Caco-2 (cell line): ENCODE results near the gene KCNT2. TPM values are rescaled to one million over a fixed set of nuclear protein-coding genes. Genes with fewer than 3 reads are reported as not detected.

Experiments
- BruUV-seq: library from RNA; stranded (reverse); fragments of 400-500 nt; replicated peaks from 2 replicates; lab custom pipeline; 2021; lab: Mats Ljungman, UMichigan
- CTCF ChIA-PET: fragments of 300-600 bp; sonication (Branson Sonifier 250); formaldehyde crosslinking; loops from one replicate; lab custom pipeline; 2022; ENCODE audit warnings: antibody characterized with exemption; lab: Charles Lee
- POLR2A ChIA-PET: fragments of 300-600 bp; sonication (Branson Sonifier 250); formaldehyde crosslinking; loops from one replicate; lab custom pipeline; 2022; ENCODE audit warnings: antibody characterized with exemption; lab: Charles Lee
- DNase-seq, 2 experiments: peaks; one replicate each; pipeline versions ENCODE4 v3.0.0 to v3.0.0-alpha.2; 2020 to 2022
- H3K27me3 ChIP-seq: replicated peaks from 2 replicates; pipeline ENCODE4 v1.6.0; 2011; ENCODE audit warnings: low read length; ENCODE audit not compliant: control insufficient read depth, insufficient read depth
- H3K36me3 ChIP-seq: 2 replicates; pipeline ENCODE4 v1.5.1; 2011; ENCODE audit warnings: low read length; ENCODE audit not compliant: control insufficient read depth, insufficient read depth
- H3K4me1 ChIP-seq: fragments of 250-450 bp; sonication (Bioruptor Pico); 2 replicates; pipeline ENCODE4 v1.5.1; 2020; ENCODE audit warnings: mild to moderate bottlenecking
- H3K4me3 ChIP-seq: 2 replicates; pipeline ENCODE4 v1.5.1; 2011; ENCODE audit warnings: low read depth, mild to moderate bottlenecking, control low read depth, low read length
- H3K9me3 ChIP-seq: fragments of 250-450 bp; sonication (Bioruptor Pico); 2 replicates; pipeline ENCODE4 v1.5.1; 2020; ENCODE audit warnings: mild to moderate bottlenecking, moderate library complexity
- H3K27ac Mint-ChIP-seq: one replicate; pipeline ENCODE4 v1.8.0; 2022; ENCODE audit warnings: mixed read lengths; ENCODE audit not compliant: unreplicated experiment
- H3K27me3 Mint-ChIP-seq: one replicate; pipeline ENCODE4 v1.8.0; 2022; ENCODE audit warnings: mixed read lengths; ENCODE audit not compliant: insufficient read depth, unreplicated experiment
- H3K36me3 Mint-ChIP-seq: one replicate; pipeline ENCODE4 v1.8.0; 2022; ENCODE audit warnings: mild to moderate bottlenecking, mixed read lengths; ENCODE audit not compliant: insufficient read depth, unreplicated experiment
- H3K4me1 Mint-ChIP-seq: one replicate; pipeline ENCODE4 v1.8.0; 2022; ENCODE audit warnings: low read depth, mixed read lengths; ENCODE audit not compliant: unreplicated experiment
- H3K4me3 Mint-ChIP-seq: one replicate; pipeline ENCODE4 v1.8.0; 2022; ENCODE audit warnings: mild to moderate bottlenecking, moderate library complexity, mixed read lengths; ENCODE audit not compliant: unreplicated experiment
- H3K9me3 Mint-ChIP-seq: one replicate; pipeline ENCODE4 v1.8.0; 2022; ENCODE audit warnings: mixed read lengths; ENCODE audit not compliant: unreplicated experiment
- intact Hi-C: fragments of 100-400 bp; cut with micrococcal nuclease; formaldehyde crosslinking; loops from one replicate; pipeline ENCODE4 v1.10.0; 2022; ENCODE audit not compliant: unreplicated experiment
- total RNA-seq: library from RNA; stranded (reverse); gene quantifications from 2 replicates; pipeline ENCODE4 v1.2.3, GENCODE V29; 2022
- TF ChIP-seq, protein P1 (sequence below), 2 experiments: fragments of 200-600 bp in 1 of 2; IDR thresholded peaks; 1 replicate in 1 of 2; 2 replicates in 1 of 2; pipeline versions ENCODE4 v1.5.1 to v1.8.0; 2011 to 2022; ENCODE audit warnings: antibody characterized with exemption in 1 of 2, control low read depth in 1 of 2, inconsistent platforms in 1 of 2, low read depth in 1 of 2, low read length in 1 of 2, mild to moderate bottlenecking in 1 of 2, moderate library complexity in 1 of 2; ENCODE audit not compliant: insufficient read depth in 1 of 2, severe bottlenecking in 1 of 2, unreplicated experiment in 1 of 2

KCNT2 gene
- total RNA-seq, 1 experiment from 2014 or later, result not detected

DNA sequence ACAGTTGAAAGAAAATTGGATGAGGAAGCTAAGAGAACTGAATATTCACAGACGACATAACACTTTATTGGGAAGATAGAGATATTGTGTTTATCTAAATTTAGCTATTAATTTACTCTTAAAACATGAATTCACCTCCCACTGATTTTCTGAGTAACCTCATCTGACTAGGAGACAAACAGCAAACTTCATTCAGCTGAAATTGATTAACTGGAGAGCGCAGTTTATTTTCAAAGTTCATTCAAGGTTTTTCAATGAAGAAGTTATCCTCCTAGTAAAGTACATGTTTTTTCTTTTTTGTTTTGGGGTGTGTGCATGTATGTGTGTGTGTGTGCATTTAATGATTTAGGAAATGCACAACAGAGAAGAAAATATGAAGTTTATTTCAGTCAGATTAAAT, 215.0 kb downstream of the KCNT2 start:
- intact Hi-C loops, result no loop called here
- H3K4me3 Mint-ChIP-seq, result no peak overlapping the region

GRCh38 chr1:196387766-196388165, 220.5 kb downstream of the KCNT2 start:
- Mint-ChIP-seq H3K27me3 (no peaks in the 10 kb centered on the region), H3K36me3 (no peaks in the 10 kb centered on the region), H3K4me3 (no peak overlapping the region), H3K9me3 (no peaks in the 10 kb centered on the region), H3K27ac (no peak overlapping the region), H3K4me1 (no peaks in the 10 kb centered on the region)
- CTCF ChIA-PET, result no interaction called here
- DNase-seq, result no peak
- no peaks in the 10 kb centered on the region for H3K27me3 ChIP-seq
- H3K9me3 ChIP-seq, result no peaks in the 10 kb centered on the region
- no peaks in the 10 kb centered on the region for H3K4me1 ChIP-seq
- POLR2A ChIA-PET, result no interaction called here
- BruUV-seq, result no TSS peak
- no peaks in the 10 kb centered on the region for H3K36me3 ChIP-seq
- H3K4me3 ChIP-seq, result no peak overlapping the region
- TF ChIP-seq, protein P1, sequence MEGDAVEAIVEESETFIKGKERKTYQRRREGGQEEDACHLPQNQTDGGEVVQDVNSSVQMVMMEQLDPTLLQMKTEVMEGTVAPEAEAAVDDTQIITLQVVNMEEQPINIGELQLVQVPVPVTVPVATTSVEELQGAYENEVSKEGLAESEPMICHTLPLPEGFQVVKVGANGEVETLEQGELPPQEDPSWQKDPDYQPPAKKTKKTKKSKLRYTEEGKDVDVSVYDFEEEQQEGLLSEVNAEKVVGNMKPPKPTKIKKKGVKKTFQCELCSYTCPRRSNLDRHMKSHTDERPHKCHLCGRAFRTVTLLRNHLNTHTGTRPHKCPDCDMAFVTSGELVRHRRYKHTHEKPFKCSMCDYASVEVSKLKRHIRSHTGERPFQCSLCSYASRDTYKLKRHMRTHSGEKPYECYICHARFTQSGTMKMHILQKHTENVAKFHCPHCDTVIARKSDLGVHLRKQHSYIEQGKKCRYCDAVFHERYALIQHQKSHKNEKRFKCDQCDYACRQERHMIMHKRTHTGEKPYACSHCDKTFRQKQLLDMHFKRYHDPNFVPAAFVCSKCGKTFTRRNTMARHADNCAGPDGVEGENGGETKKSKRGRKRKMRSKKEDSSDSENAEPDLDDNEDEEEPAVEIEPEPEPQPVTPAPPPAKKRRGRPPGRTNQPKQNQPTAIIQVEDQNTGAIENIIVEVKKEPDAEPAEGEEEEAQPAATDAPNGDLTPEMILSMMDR (IDR thresholded peaks at IDR 0.05; ENCODE audit: insufficient read depth in 1 of 2, low read depth in 1 of 2, low read length in 1 of 2, severe bottlenecking in 1 of 2, unreplicated experiment in 1 of 2), result no peak
- intact Hi-C loops, result no loop called here

More for the DNA sequence above, 215.0 kb downstream of the KCNT2 start:
- Histone ChIP-seq H3K27me3 (no peaks in the 10 kb centered on the region), H3K36me3 (no peaks in the 10 kb centered on the region), H3K4me1 (no peaks in the 10 kb centered on the region), H3K4me3 (no peak overlapping the region), H3K9me3 (no peaks in the 10 kb centered on the region)
- TF ChIP-seq, protein P1 (IDR thresholded peaks at IDR 0.05; ENCODE audit: insufficient read depth in 1 of 2, low read depth in 1 of 2, low read length in 1 of 2, severe bottlenecking in 1 of 2, unreplicated experiment in 1 of 2), result no peak
- Mint-ChIP-seq H3K4me1 (no peaks in the 10 kb centered on the region), H3K9me3 (no peaks in the 10 kb centered on the region), H3K36me3 (no peaks in the 10 kb centered on the region), H3K27ac (no peak overlapping the region), H3K27me3 (no peaks in the 10 kb centered on the region)
- ChIA-PET CTCF (no interaction called here), POLR2A (no interaction called here)
- no TSS peak for BruUV-seq
- DNase-seq, result no peak

DNA sequence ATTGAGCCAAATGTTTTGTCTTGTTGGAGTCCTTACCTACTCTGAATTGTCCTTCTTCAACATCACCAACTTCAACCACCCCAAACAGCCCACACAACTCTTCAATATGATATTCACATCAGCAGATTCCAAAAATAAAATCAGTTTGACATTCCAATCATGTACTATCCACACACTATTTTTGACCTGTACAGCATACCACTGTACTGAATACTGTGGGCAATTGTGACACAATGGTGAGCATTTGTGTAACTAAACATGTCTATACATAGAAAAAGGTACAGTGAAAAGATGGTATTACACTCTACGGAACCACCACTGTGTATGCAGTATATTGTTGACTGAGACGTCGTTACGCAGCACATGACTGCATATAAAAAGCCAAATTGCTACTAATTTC, 223.1 kb downstream of the KCNT2 start:
- H3K4me3 Mint-ChIP-seq, result no peak overlapping the region
- Histone ChIP-seq H3K27me3 (no peaks in the 10 kb centered on the region), H3K4me1 (no peaks in the 10 kb centered on the region), H3K9me3 (no peaks in the 10 kb centered on the region), H3K36me3 (no peaks in the 10 kb centered on the region), H3K4me3 (no peak overlapping the region)
- H3K9me3 Mint-ChIP-seq, result no peaks in the 10 kb centered on the region
- no peak for DNase-seq
- no TSS peak for BruUV-seq
- CTCF ChIA-PET, result no interaction called here
- intact Hi-C loops, result no loop called here
- TF ChIP-seq, protein P1 (IDR thresholded peaks at IDR 0.05; ENCODE audit: insufficient read depth in 1 of 2, low read depth in 1 of 2, low read length in 1 of 2, severe bottlenecking in 1 of 2, unreplicated experiment in 1 of 2), result no peak
- no peaks in the 10 kb centered on the region for H3K36me3 Mint-ChIP-seq
- POLR2A ChIA-PET, result no interaction called here
- H3K4me1 Mint-ChIP-seq, result no peaks in the 10 kb centered on the region
- no peaks in the 10 kb centered on the region for H3K27me3 Mint-ChIP-seq
- no peak overlapping the region for H3K27ac Mint-ChIP-seq
